GM19238 (cell line): Measurements from ENCODE around the gene WASF2.
A peak's percentile ranks its signal among the peaks of the same experiment; 100 is the strongest.

Experiments
- DNase-seq: peaks from one replicate; pipeline ENCODE4 v3.0.0; 2011; ENCODE audit warnings: low spot score; ENCODE audit not compliant: insufficient read length

Gene WASF2

GRCh38 chr1:27358928-27359313, 131.0 kb downstream of the WASF2 start:
- DNase-seq = no peak

DNA sequence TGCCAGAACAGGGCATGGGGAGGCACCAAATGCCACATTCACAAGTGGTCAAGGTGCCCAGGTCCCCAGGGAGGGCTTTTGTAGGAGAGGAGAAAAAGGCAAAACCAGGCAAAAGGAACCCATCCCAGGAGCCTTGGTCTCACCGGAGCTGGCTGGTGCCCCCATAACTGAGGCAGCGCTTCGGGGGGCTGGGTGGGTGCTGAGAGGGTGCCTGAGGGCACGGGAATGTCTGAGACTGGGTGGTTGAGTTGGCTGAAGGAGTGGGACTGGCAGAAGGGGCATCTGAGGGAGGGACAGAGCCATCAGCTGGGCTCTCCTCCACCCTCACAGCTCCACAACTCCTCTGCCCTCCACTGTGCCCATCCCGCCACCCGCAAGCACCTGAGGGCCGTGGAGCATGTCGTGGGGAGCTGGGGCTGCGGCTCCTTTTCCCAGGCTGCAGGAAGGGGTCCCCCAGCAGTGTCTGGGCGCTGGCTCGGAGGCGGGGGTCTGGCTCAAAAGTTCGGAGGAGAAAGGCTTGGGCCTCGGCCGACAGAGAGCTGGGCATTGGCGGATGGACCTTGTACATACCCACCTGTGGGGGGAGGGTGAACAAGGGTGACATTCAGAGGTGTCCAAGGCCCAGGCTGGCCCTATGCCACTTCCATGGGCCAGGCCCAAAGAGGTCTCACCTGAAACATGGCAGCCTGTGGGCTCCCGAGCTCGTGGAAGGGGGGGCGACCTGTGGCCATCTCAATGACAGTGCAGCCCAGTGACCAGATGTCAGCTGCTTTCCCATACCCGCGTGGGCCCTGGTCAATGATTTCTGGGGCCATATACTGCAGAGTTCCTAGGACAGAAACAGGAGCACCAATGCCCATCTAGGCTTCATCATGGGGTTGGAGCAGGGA, 131.7 kb downstream of the WASF2 start:
- DNase-seq = no peak

- peak; percentile 96 for DNase-seq
Measured at GRCh38 chr1:27357281-27358037, 132.5 kb downstream of the WASF2 start.

- no peak for DNase-seq
Measured at GRCh38 chr1:27356619-27357280, 133.2 kb downstream of the WASF2 start.

GRCh38 chr1:27356277-27356618, 133.7 kb downstream of the WASF2 start:
- DNase-seq = no peak

GRCh38 chr1:27355683-27356082, 134.3 kb downstream of the WASF2 start:
- DNase-seq = no peak
